Neural crest cell (in vitro differentiated cells): ENCODE measurements around the gene CMTM1. TPM values are rescaled to one million over a fixed set of nuclear protein-coding genes. Genes with fewer than 3 reads are reported as not detected.
"Not testable (repeated sequence)": the region's sequence is repeated elsewhere in the genome, so short reads cannot be mapped to it uniquely, and the experiment has no call there.

ENCODE experiments used
- DNase-seq: peaks from one replicate; pipeline ENCODE4 v3.0.0; 2021; ENCODE audit warnings: low read depth, mixed read lengths, low spot score
- H3K27ac Mint-ChIP-seq: one replicate; pipeline ENCODE4 v1.8.0; 2021; ENCODE audit warnings: mild to moderate bottlenecking, mixed read lengths; ENCODE audit not compliant: unreplicated experiment
- H3K27me3 Mint-ChIP-seq: 2 replicates; pipeline ENCODE4 v1.8.0; 2021; ENCODE audit warnings: low read depth, mild to moderate bottlenecking, mixed read lengths
- H3K36me3 Mint-ChIP-seq: 2 replicates; pipeline ENCODE4 v1.8.0; 2021; ENCODE audit warnings: low read depth, mild to moderate bottlenecking, mixed read lengths
- H3K4me1 Mint-ChIP-seq: 2 replicates; pipeline ENCODE4 v1.8.0; 2021; ENCODE audit warnings: mixed read lengths
- H3K4me3 Mint-ChIP-seq: one replicate; pipeline ENCODE4 v1.8.0; 2021; ENCODE audit warnings: mild to moderate bottlenecking, mixed read lengths
- H3K9me3 Mint-ChIP-seq: 2 replicates; pipeline ENCODE4 v1.8.0; 2021; ENCODE audit warnings: mixed read lengths
- CTCF ChIP-seq: fragments of 200-600 bp; sonication (generic); conservative IDR thresholded peaks from 2 replicates; pipeline ENCODE4 v1.5.0; 2021; ENCODE audit warnings: antibody characterized with exemption, mild to moderate bottlenecking
- total RNA-seq: library from RNA; stranded (reverse); gene quantifications from 2 replicates; pipeline ENCODE4 v1.2.1, GENCODE V29; 2021

CMTM1 gene
- total RNA-seq, 1 donor from 2014 or later, result 17.1 TPM

- peaks cover 22% of the 10 kb centered on the region for H3K4me1 Mint-ChIP-seq
- peak overlapping the region; percentile 44 for H3K27ac Mint-ChIP-seq
- no peak for DNase-seq
- H3K36me3 Mint-ChIP-seq, result peaks cover 15% of the 10 kb centered on the region
- H3K9me3 Mint-ChIP-seq, result no peaks in the 10 kb centered on the region
- H3K4me3 Mint-ChIP-seq, result no peak overlapping the region
- no peak for TF ChIP-seq CTCF
- H3K27me3 Mint-ChIP-seq, result no peaks in the 10 kb centered on the region
Observed at GRCh38 chr16:66560107-66560506, 6.1 kb upstream of the CMTM1 start.

- Mint-ChIP-seq H3K36me3 (peaks cover 12% of the 10 kb centered on the region), H3K4me3 (no peak overlapping the region), H3K4me1 (peaks cover 10% of the 10 kb centered on the region), H3K27me3 (no peaks in the 10 kb centered on the region), H3K9me3 (no peaks in the 10 kb centered on the region), H3K27ac (no peak overlapping the region)
- no peak for DNase-seq
- no peak for TF ChIP-seq CTCF
Observed at GRCh38 chr16:66561381-66562080, 4.7 kb upstream of the CMTM1 start.

GRCh38 chr16:66562409-66562808 is 3.8 kb upstream of the CMTM1 start:
- Mint-ChIP-seq H3K27me3 (no peaks in the 10 kb centered on the region), H3K36me3 (peaks cover 16% of the 10 kb centered on the region)

GRCh38 chr16:66562986-66563385 is 3.3 kb upstream of the CMTM1 start:
- H3K4me1 Mint-ChIP-seq, result peaks cover 10% of the 10 kb centered on the region

More at GRCh38 chr16:66562409-66562808, 3.8 kb upstream of the CMTM1 start:
- Mint-ChIP-seq H3K27ac (no peak overlapping the region), H3K9me3 (no peaks in the 10 kb centered on the region), H3K4me3 (no peak overlapping the region), H3K4me1 (peaks cover 10% of the 10 kb centered on the region)
- TF ChIP-seq CTCF, result no peak
- DNase-seq, result no peak

GRCh38 chr16:66563574-66564334 is 2.5 kb upstream of the CMTM1 start:
- Mint-ChIP-seq H3K27me3 (no peaks in the 10 kb centered on the region), H3K4me1 (peaks cover 10% of the 10 kb centered on the region), H3K36me3 (peaks cover 18% of the 10 kb centered on the region), H3K27ac (no peak overlapping the region), H3K9me3 (no peaks in the 10 kb centered on the region), H3K4me3 (no peak overlapping the region)
- TF ChIP-seq CTCF, result no peak
- DNase-seq, result no peak

More at GRCh38 chr16:66562986-66563385, 3.3 kb upstream of the CMTM1 start:
- DNase-seq, result no peak
- H3K4me3 Mint-ChIP-seq, result no peak overlapping the region
- H3K27ac Mint-ChIP-seq, result no peak overlapping the region
- H3K9me3 Mint-ChIP-seq, result no peaks in the 10 kb centered on the region
- peaks cover 18% of the 10 kb centered on the region for H3K36me3 Mint-ChIP-seq
- H3K27me3 Mint-ChIP-seq, result no peaks in the 10 kb centered on the region
- no peak for TF ChIP-seq CTCF

- not testable (repeated sequence) for H3K4me1 Mint-ChIP-seq, H3K27ac Mint-ChIP-seq, H3K27me3 Mint-ChIP-seq, DNase-seq, H3K9me3 Mint-ChIP-seq, H3K4me3 Mint-ChIP-seq
- peaks cover 14% of the 10 kb centered on the region for H3K36me3 Mint-ChIP-seq
Observed at GRCh38 chr16:66567270-66567669, 1.0 kb downstream of the CMTM1 start.
